ENCODE results near the gene LTBP4. TPM values are rescaled to one million over a fixed set of nuclear protein-coding genes. Genes with fewer than 3 reads are reported as not detected.
A peak's percentile ranks its signal among the peaks of the same experiment; 100 is the strongest.
"Not testable (repeated sequence)": the region's sequence is repeated elsewhere in the genome, so short reads cannot be mapped to it uniquely, and the experiment has no call there.

LTBP4 gene
- total RNA-seq, 1 donor from 2014 or later, result 294 TPM

- intact Hi-C loops (cut with micrococcal nuclease), result no loop called here
- peak; percentile 44 for DNase-seq
Observed at GRCh38 chr19:40619333-40620160, 18.4 kb downstream of the LTBP4 start.

GRCh38 chr19:40620161-40620485 lies 19.0 kb downstream of the LTBP4 start:
- ATAC-seq, result no peak
- no peak for DNase-seq
- intact Hi-C loops (cut with micrococcal nuclease), result no loop called here

More at GRCh38 chr19:40619333-40620160, 18.4 kb downstream of the LTBP4 start:
- peak; percentile 75 for ATAC-seq

GRCh38 chr19:40621283-40621682 lies 20.1 kb downstream of the LTBP4 start:
- DNase-seq, result no peak
- intact Hi-C loops (cut with micrococcal nuclease), result no loop called here
- ATAC-seq, result no peak

GRCh38 chr19:40621966-40622772 lies 21.0 kb downstream of the LTBP4 start:
- intact Hi-C loops (cut with micrococcal nuclease), result no loop called here
- DNase-seq, result no peak
- ATAC-seq, result no peak

- ATAC-seq (no peak), DNase-seq (no peak)
- intact Hi-C loops (cut with micrococcal nuclease), result no loop called here
Observed at GRCh38 chr19:40622773-40623075, 21.6 kb downstream of the LTBP4 start.

GRCh38 chr19:40623403-40624251 lies 22.5 kb downstream of the LTBP4 start:
- peak; percentile 53 for DNase-seq
- peak; percentile 4 for ATAC-seq

GRCh38 chr19:40624369-40625153 lies 23.4 kb downstream of the LTBP4 start:
- DNase-seq, ATAC-seq: not testable (repeated sequence)

More at GRCh38 chr19:40623403-40624251, 22.5 kb downstream of the LTBP4 start:
- intact Hi-C loops (cut with micrococcal nuclease), result no loop called here

GRCh38 chr19:40625406-40626120 lies 24.4 kb downstream of the LTBP4 start:
- intact Hi-C loops (cut with micrococcal nuclease), result no loop called here
- ATAC-seq (no peak), DNase-seq (no peak)

More at GRCh38 chr19:40624369-40625153, 23.4 kb downstream of the LTBP4 start:
- intact Hi-C loops (cut with micrococcal nuclease), result not testable (repeated sequence)

- ATAC-seq (no peak), DNase-seq (no peak)
- intact Hi-C loops (cut with micrococcal nuclease), result no loop called here
Observed at GRCh38 chr19:40626918-40627317, 25.7 kb downstream of the LTBP4 start.

- intact Hi-C loops (cut with micrococcal nuclease), result no loop called here
- no peak for DNase-seq
- ATAC-seq, result peak; percentile 5
Observed at GRCh38 chr19:40627486-40628279, 26.5 kb downstream of the LTBP4 start.

- ATAC-seq (no peak), DNase-seq (no peak)
- intact Hi-C loops (cut with micrococcal nuclease), result no loop called here
Observed at GRCh38 chr19:40629346-40629745, 28.2 kb downstream of the LTBP4 start.

- DNase-seq (no peak), ATAC-seq (peak; percentile 4)
- intact Hi-C loops (cut with micrococcal nuclease), result no loop called here
Observed at GRCh38 chr19:40630571-40631160, 29.5 kb downstream of the LTBP4 start.

GRCh38 chr19:40632311-40633036 lies 31.3 kb downstream of the LTBP4 start:
- ATAC-seq, result no peak

GRCh38 chr19:40633207-40633606 lies 32.0 kb downstream of the LTBP4 start:
- DNase-seq (no peak), ATAC-seq (no peak)
- intact Hi-C loops (cut with micrococcal nuclease), result no loop called here

More at GRCh38 chr19:40632311-40633036, 31.3 kb downstream of the LTBP4 start:
- intact Hi-C loops (cut with micrococcal nuclease), result no loop called here
- DNase-seq, result no peak

- intact Hi-C loops (cut with micrococcal nuclease), result no loop called here
- DNase-seq, result no peak
- no peak for ATAC-seq
Observed at GRCh38 chr19:40638327-40638726, 37.2 kb downstream of the LTBP4 start.

GRCh38 chr19:40639638-40639982 lies 38.4 kb downstream of the LTBP4 start:
- ATAC-seq (peak; percentile 34), DNase-seq (peak; percentile 43)
- intact Hi-C loops (cut with micrococcal nuclease), result no loop called here

Data from left ventricle myocardium superior (tissue), 1 donor.